Right atrium auricular region (tissue), 2 donors: ENCODE measurements around the gene ARID5B. TPM values are rescaled to one million over a fixed set of nuclear protein-coding genes. Genes with fewer than 3 reads are reported as not detected.

ENCODE experiments used
- DNase-seq: peaks from one replicate; pipeline ENCODE4 v3.0.0-alpha.2; 2019; ENCODE audit warnings: low spot score
- H3K27ac ChIP-seq, 2 donors: fragments of 200-600 bp; sonication (generic); 1 replicate in 1 of 2; 2 replicates in 1 of 2; pipeline ENCODE4 v1.5.1; 2016 to 2019
- H3K27me3 ChIP-seq, 2 donors: fragments of 200-600 bp; sonication (generic); one replicate each; pipeline versions ENCODE4 v1.5.1 to v1.6.0; 2017 to 2019
- H3K36me3 ChIP-seq: fragments of 200-600 bp; sonication (generic); one replicate; pipeline ENCODE4 v1.5.1; 2016
- H3K4me1 ChIP-seq, 2 donors: fragments of 200-600 bp; sonication (generic); one replicate each; pipeline versions ENCODE4 v1.5.1 to v1.6.0; 2017 to 2019
- H3K4me3 ChIP-seq, 2 donors: fragments of 200-600 bp; sonication (generic); 1 replicate in 1 of 2; 2 replicates in 1 of 2; pipeline ENCODE4 v1.5.1; 2017 to 2019; ENCODE audit warnings: mild to moderate bottlenecking in 1 of 2, moderate library complexity in 1 of 2
- H3K9me3 ChIP-seq, 2 donors: fragments of 200-600 bp; sonication (generic); one replicate each; pipeline ENCODE4 v1.5.1; 2019
- CTCF ChIP-seq, 2 donors: fragments of 200-600 bp; sonication (generic); IDR thresholded peaks; one replicate each; pipeline ENCODE4 v1.5.1; 2019; ENCODE audit warnings: antibody characterized with exemption in 2 of 2
- total RNA-seq, 2 donors: library from RNA; depleted of rRNA; stranded (reverse); fragments of >200 nt; gene quantifications; one replicate each; pipeline ENCODE4 v1.1.0, GENCODE V29; 2016

ARID5B gene
- total RNA-seq, 2 donors from 2014 or later, result 37.9 to 53.4 TPM

- H3K4me3 ChIP-seq, result no peak overlapping the region
- H3K36me3 ChIP-seq, result peaks cover 61% of the 10 kb centered on the region
- H3K27ac ChIP-seq, result peak overlapping the region; percentile 97 to 98
- H3K9me3 ChIP-seq, result no peaks in the 10 kb centered on the region
- H3K27me3 ChIP-seq, result no peaks in the 10 kb centered on the region
- DNase-seq, result no peak
- H3K4me1 ChIP-seq, result peaks cover 0 to 94% of the 10 kb centered on the region in 2 donors
- no peak for TF ChIP-seq CTCF (IDR thresholded peaks at IDR 0.05)
Measured at GRCh38 chr10:62058476-62058875, 157.0 kb downstream of the ARID5B start.

GRCh38 chr10:62058896-62059216, 157.4 kb downstream of the ARID5B start:
- H3K27ac ChIP-seq, result peak overlapping the region; percentile 97 to 98
- no peaks in the 10 kb centered on the region for H3K9me3 ChIP-seq
- TF ChIP-seq CTCF (IDR thresholded peaks at IDR 0.05), result no peak
- peaks cover 59% of the 10 kb centered on the region for H3K36me3 ChIP-seq
- H3K4me3 ChIP-seq, result no peak overlapping the region
- DNase-seq, result no peak
- no peaks in the 10 kb centered on the region for H3K27me3 ChIP-seq
- H3K4me1 ChIP-seq, result peaks cover 0 to 94% of the 10 kb centered on the region in 2 donors

GRCh38 chr10:62059217-62059920, 157.9 kb downstream of the ARID5B start:
- no peaks in the 10 kb centered on the region for H3K9me3 ChIP-seq
- no peak for DNase-seq
- H3K4me1 ChIP-seq, result peaks cover 0 to 94% of the 10 kb centered on the region in 2 donors
- peak overlapping the region; percentile 97 to 98 for H3K27ac ChIP-seq
- H3K4me3 ChIP-seq, result no peak overlapping the region
- peaks cover 54% of the 10 kb centered on the region for H3K36me3 ChIP-seq
- no peak for TF ChIP-seq CTCF (IDR thresholded peaks at IDR 0.05)
- H3K27me3 ChIP-seq, result no peaks in the 10 kb centered on the region

- no peaks in the 10 kb centered on the region for H3K9me3 ChIP-seq
- DNase-seq, result no peak
- H3K4me3 ChIP-seq, result no peak overlapping the region
- peaks cover 70% of the 10 kb centered on the region for H3K36me3 ChIP-seq
- peaks cover 0 to 73% of the 10 kb centered on the region in 2 donors for H3K4me1 ChIP-seq
- TF ChIP-seq CTCF (IDR thresholded peaks at IDR 0.05), result no peak
- H3K27me3 ChIP-seq, result no peaks in the 10 kb centered on the region
- H3K27ac ChIP-seq, result peak overlapping the region; percentile 97 to 98
Measured at GRCh38 chr10:62062028-62062427, 160.5 kb downstream of the ARID5B start.

GRCh38 chr10:62062752-62063512, 161.4 kb downstream of the ARID5B start:
- peak overlapping the region; percentile 97 to 98 for H3K27ac ChIP-seq
- peaks cover 0 to 66% of the 10 kb centered on the region in 2 donors for H3K4me1 ChIP-seq
- DNase-seq, result no peak
- no peaks in the 10 kb centered on the region for H3K27me3 ChIP-seq
- no peak for TF ChIP-seq CTCF (IDR thresholded peaks at IDR 0.05)
- H3K9me3 ChIP-seq, result no peaks in the 10 kb centered on the region
- H3K4me3 ChIP-seq, result no peak overlapping the region
- peaks cover 76% of the 10 kb centered on the region for H3K36me3 ChIP-seq
